ENCODE results near the gene NADK. TPM values are rescaled to one million over a fixed set of nuclear protein-coding genes. Genes with fewer than 3 reads are reported as not detected.

Gene NADK
- total RNA-seq, 2 donors from 2014 or later = 54.8 to 61.5 TPM

- H3K4me1 Mint-ChIP-seq = peaks cover 36% of the 10 kb centered on the region
- H3K27ac Mint-ChIP-seq = peak overlapping the region; percentile 91
- no peaks in the 10 kb centered on the region for H3K36me3 Mint-ChIP-seq (ENCODE audit: low read depth)
- ATAC-seq (no peak), DNase-seq (no peak)
- H3K27me3 Mint-ChIP-seq = no peaks in the 10 kb centered on the region
- H3K4me3 Mint-ChIP-seq = peak overlapping the region; percentile 86
- H3K9me3 ChIP-seq (ENCODE audit: control insufficient read depth, low read length, poor library complexity, severe bottlenecking) = no peaks in the 10 kb centered on the region
Measured at GRCh38 chr1:1781526-1781903, 3.2 kb upstream of the NADK start.

GRCh38 chr1:1780598-1781525, 2.6 kb upstream of the NADK start:
- Mint-ChIP-seq H3K27ac (peak overlapping the region; percentile 91), H3K36me3 (ENCODE audit: low read depth) (no peaks in the 10 kb centered on the region), H3K27me3 (no peaks in the 10 kb centered on the region), H3K4me3 (peak overlapping the region; percentile 86), H3K4me1 (peaks cover 41% of the 10 kb centered on the region)
- H3K9me3 ChIP-seq (ENCODE audit: control insufficient read depth, low read length, poor library complexity, severe bottlenecking) = no peaks in the 10 kb centered on the region
- DNase-seq (no peak), ATAC-seq (no peak)

DNA sequence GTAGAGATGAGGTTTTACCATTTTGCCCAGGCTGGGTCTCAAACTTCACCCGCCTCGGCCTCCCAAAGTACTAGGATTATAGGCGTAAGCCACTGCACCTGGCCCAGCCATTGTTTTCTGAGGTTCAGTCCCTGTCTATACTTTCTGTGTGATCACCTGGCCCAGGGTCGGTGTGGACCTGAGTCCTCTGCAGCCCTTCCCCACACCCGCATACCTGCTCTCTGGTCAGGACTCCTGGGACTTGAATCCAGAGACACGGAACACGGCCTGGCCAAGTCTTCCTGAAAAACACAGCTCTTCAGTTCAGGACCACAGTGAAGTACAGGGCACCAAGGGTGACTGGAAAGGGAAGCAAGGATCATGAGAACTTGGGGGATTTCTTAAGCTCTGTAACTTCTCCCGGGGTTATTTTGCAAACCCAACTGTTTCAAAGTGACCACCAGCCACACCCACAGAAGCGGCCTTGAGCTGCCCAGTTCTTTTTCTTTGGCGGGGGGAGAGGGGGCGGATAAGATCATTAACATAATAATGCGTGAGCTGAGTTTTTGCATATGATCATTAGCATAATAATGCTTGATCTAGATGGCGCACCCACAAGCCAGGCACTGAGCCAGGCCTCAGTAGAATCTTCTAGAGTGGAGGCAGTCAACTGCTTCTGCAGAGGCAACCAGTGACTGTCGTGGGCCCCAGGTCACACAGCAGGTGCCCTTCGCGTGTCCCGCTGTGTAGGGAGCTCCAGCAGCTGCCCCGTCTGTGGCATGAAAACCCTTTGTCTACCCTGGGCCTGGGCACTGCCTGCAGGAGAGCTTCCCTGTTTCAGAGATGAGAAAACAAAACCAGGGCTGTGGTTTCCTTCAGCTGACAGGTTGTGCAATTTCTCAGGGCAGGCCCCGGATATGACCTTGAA, 1.7 kb upstream of the NADK start:
- no peaks in the 10 kb centered on the region for H3K9me3 ChIP-seq (ENCODE audit: control insufficient read depth, low read length, poor library complexity, severe bottlenecking)
- Mint-ChIP-seq H3K27ac (peak overlapping the region; percentile 91), H3K4me3 (peak overlapping the region; percentile 86), H3K4me1 (peaks cover 46% of the 10 kb centered on the region), H3K36me3 (ENCODE audit: low read depth) (no peaks in the 10 kb centered on the region), H3K27me3 (no peaks in the 10 kb centered on the region)
- DNase-seq (peak in 2 of 3 donors; percentile 29 to 32), ATAC-seq (peak; percentile 49)

DNA sequence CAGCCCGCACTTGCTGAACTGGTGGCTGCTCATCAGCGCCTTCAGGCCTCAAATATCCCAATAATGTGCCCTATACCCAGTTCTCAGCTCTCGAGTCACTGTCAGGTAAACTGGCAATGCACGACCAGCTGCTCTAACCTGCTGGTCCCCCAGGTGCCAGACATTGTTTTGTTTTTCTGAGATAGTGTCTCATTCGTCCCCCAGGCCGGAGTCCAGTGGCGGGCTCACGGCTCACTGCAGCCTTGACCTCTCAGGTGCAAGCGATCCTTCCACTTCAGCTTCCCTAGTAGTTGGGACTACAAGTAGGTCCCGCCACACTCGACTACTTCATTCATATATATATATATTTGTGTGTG, 1.0 kb upstream of the NADK start:
- Mint-ChIP-seq H3K27me3 (no peaks in the 10 kb centered on the region), H3K4me1 (peaks cover 46% of the 10 kb centered on the region), H3K4me3 (peak overlapping the region; percentile 86), H3K36me3 (ENCODE audit: low read depth) (no peaks in the 10 kb centered on the region), H3K27ac (peak overlapping the region; percentile 91)
- no peaks in the 10 kb centered on the region for H3K9me3 ChIP-seq (ENCODE audit: control insufficient read depth, low read length, poor library complexity, severe bottlenecking)
- ATAC-seq (no peak), DNase-seq (no peak)

DNA sequence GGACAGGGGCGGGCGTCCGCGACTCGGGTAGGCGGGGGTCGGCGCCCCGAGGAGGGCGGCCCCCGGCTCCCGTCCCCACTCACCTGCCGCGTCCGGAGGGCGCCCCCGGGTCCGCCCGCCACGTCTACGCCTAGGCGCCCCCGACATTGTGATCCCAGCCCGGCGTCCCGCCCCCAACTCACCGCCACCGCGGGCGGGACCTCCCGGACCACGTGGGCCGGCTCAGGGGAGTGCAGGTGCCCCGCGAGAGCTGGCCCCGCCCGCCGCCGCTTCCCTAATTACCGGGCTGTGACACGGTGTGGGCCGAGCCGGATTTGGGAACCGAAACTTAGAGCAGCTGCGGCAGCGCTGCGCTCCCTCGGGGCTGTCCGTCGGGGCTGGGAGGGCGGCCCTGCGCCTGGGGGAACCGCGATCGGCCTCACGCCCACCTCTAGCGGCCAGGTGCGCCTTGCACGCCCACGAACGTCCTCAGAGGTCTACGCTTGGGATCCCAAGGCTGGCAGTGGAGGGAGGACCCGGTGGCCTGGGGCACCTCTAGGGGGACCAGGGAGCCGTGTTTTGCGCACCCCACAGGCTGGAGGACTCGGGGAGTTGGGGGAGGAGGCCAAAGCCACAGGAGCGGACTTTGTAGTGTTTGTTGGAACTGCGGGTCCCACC, 521 bp upstream of the NADK start:
- Mint-ChIP-seq H3K4me1 (peaks cover 46% of the 10 kb centered on the region), H3K27ac (peak overlapping the region; percentile 91), H3K36me3 (ENCODE audit: low read depth) (no peaks in the 10 kb centered on the region), H3K27me3 (no peaks in the 10 kb centered on the region), H3K4me3 (peak overlapping the region; percentile 86)
- ATAC-seq = peak; percentile 75
- H3K9me3 ChIP-seq (ENCODE audit: control insufficient read depth, low read length, poor library complexity, severe bottlenecking) = no peaks in the 10 kb centered on the region
- peak; percentile 59 to 83 (median 82) for DNase-seq

- H3K9me3 ChIP-seq (ENCODE audit: control insufficient read depth, low read length, poor library complexity, severe bottlenecking) = no peaks in the 10 kb centered on the region
- DNase-seq (no peak), ATAC-seq (no peak)
- H3K27ac Mint-ChIP-seq = peak overlapping the region; percentile 78
- H3K4me3 Mint-ChIP-seq = peak overlapping the region; percentile 88
- H3K36me3 Mint-ChIP-seq (ENCODE audit: low read depth) = no peaks in the 10 kb centered on the region
- peaks cover 38% of the 10 kb centered on the region for H3K4me1 Mint-ChIP-seq
- H3K27me3 Mint-ChIP-seq = no peaks in the 10 kb centered on the region
Measured at GRCh38 chr1:1777583-1777899, 729 bp downstream of the NADK start.

GRCh38 chr1:1776672-1777582, 1.3 kb downstream of the NADK start:
- no peaks in the 10 kb centered on the region for H3K27me3 Mint-ChIP-seq
- no peak for DNase-seq
- H3K27ac Mint-ChIP-seq = peak overlapping the region; percentile 78
- peaks cover 38% of the 10 kb centered on the region for H3K4me1 Mint-ChIP-seq
- no peaks in the 10 kb centered on the region for H3K9me3 ChIP-seq (ENCODE audit: control insufficient read depth, low read length, poor library complexity, severe bottlenecking)
- H3K4me3 Mint-ChIP-seq = peak overlapping the region; percentile 88
- ATAC-seq = no peak
- no peaks in the 10 kb centered on the region for H3K36me3 Mint-ChIP-seq (ENCODE audit: low read depth)

- Mint-ChIP-seq H3K27ac (peak overlapping the region; percentile 78), H3K4me1 (peaks cover 28% of the 10 kb centered on the region), H3K27me3 (no peaks in the 10 kb centered on the region), H3K36me3 (ENCODE audit: low read depth) (peaks cover 4% of the 10 kb centered on the region), H3K4me3 (peak overlapping the region; percentile 79)
- H3K9me3 ChIP-seq (ENCODE audit: control insufficient read depth, low read length, poor library complexity, severe bottlenecking) = no peaks in the 10 kb centered on the region
- ATAC-seq = no peak
- DNase-seq = no peak
Measured at GRCh38 chr1:1775327-1776226, 2.7 kb downstream of the NADK start.

- Mint-ChIP-seq H3K4me1 (peaks cover 16% of the 10 kb centered on the region), H3K27me3 (no peaks in the 10 kb centered on the region), H3K36me3 (ENCODE audit: low read depth) (peaks cover 8% of the 10 kb centered on the region), H3K27ac (no peak overlapping the region), H3K4me3 (no peak overlapping the region)
- no peaks in the 10 kb centered on the region for H3K9me3 ChIP-seq (ENCODE audit: control insufficient read depth, low read length, poor library complexity, severe bottlenecking)
- DNase-seq (no peak), ATAC-seq (no peak)
Measured at GRCh38 chr1:1773874-1774273, 4.4 kb downstream of the NADK start.

DNA sequence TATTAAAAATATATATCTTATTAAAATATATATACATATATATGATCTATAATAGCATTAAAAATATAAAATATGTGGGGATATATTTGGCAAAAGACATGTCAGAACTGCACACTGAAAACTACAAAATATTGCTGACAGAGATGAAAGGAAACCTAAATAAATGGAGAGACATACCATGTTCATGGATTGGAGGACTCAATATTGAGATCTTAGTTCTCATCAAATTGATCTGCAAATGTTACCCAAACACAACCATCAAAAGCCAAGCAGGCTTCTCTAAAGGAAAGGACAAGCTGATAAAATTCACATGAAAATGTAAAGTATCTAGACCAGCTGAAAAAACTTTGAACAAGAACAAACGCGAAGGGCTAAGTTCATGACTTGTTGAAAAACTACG, 7.2 kb downstream of the NADK start:
- H3K27ac Mint-ChIP-seq = no peak overlapping the region
- DNase-seq (no peak), ATAC-seq (no peak)
- H3K4me1 Mint-ChIP-seq = peaks cover 16% of the 10 kb centered on the region
- H3K4me3 Mint-ChIP-seq = no peak overlapping the region
- peaks cover 8% of the 10 kb centered on the region for H3K36me3 Mint-ChIP-seq (ENCODE audit: low read depth)
- H3K9me3 ChIP-seq (ENCODE audit: control insufficient read depth, low read length, poor library complexity, severe bottlenecking) = no peaks in the 10 kb centered on the region
- no peaks in the 10 kb centered on the region for H3K27me3 Mint-ChIP-seq

- no peaks in the 10 kb centered on the region for H3K9me3 ChIP-seq (ENCODE audit: control insufficient read depth, low read length, poor library complexity, severe bottlenecking)
- Mint-ChIP-seq H3K27me3 (no peaks in the 10 kb centered on the region), H3K27ac (peak overlapping the region; percentile 70), H3K4me3 (no peak overlapping the region), H3K4me1 (peaks cover 9% of the 10 kb centered on the region), H3K36me3 (ENCODE audit: low read depth) (peaks cover 8% of the 10 kb centered on the region)
- ATAC-seq (no peak), DNase-seq (no peak)
Measured at GRCh38 chr1:1770102-1770501, 8.2 kb downstream of the NADK start.

Measured in T-helper 17 cell (primary cell).